ENCODE data around the gene FBH1. TPM values are rescaled to one million over a fixed set of nuclear protein-coding genes. Genes with fewer than 3 reads are reported as not detected.
A peak's percentile ranks its signal among the peaks of the same experiment; 100 is the strongest.

FBH1 gene
- total RNA-seq, 1 experiment from 2014 or later, result 54.3 TPM

GRCh38 chr10:5971886-5972285 lies 81.8 kb downstream of the FBH1 start:
- no peak overlapping the region for H3K4me3 ChIP-seq
- H3K36me3 ChIP-seq, result no peaks in the 10 kb centered on the region
- no peaks in the 10 kb centered on the region for H3K9me3 ChIP-seq
- no peak for DNase-seq
- H3K27me3 ChIP-seq, result no peaks in the 10 kb centered on the region

- no peak for DNase-seq
- no peak overlapping the region for H3K4me3 ChIP-seq
- H3K9me3 ChIP-seq, result no peaks in the 10 kb centered on the region
- no peaks in the 10 kb centered on the region for H3K27me3 ChIP-seq
- H3K36me3 ChIP-seq, result no peaks in the 10 kb centered on the region
Measured at GRCh38 chr10:5973069-5973468, 83.0 kb downstream of the FBH1 start.

DNA sequence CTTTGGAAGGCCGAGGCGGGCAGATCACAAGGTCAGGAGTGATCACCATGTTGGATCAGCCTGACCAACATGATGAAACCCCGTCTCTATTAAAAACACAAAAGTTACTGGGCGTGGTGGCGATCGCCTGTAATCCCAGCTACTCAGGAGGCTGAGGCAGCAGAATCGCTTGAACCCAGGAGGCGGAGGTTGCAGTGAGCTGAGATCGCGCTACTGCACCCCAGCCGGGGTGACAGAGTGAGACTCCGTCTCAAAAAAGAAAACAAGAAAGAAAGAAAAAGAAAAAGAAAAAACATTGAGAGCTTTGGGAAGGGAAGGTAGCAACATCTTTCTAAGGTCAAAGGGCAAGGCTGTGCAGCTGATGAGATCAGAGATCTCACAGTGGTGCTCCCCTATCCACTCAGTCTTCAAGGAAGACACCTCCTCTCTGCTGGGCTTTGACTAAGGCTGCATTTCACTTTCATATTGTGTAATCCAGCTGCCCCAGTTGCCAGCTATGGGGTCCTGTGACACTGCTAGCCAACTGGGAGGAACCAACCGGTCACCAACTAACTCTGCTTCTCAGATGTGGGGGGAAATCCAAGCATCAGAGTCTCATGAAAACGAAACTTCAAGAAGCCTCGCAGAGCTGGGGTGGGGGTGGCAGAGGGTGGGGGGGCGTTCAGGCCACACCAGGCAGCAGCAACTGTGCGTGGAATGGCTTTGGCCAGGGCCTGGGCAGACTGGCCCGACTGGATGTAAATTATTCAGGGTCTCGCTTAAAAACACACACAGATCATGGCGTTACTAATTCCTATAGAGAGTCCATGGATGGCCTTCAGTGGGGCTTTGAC lies 85.8 kb downstream of the FBH1 start:
- DNase-seq, result peak; percentile 19
- no peaks in the 10 kb centered on the region for H3K36me3 ChIP-seq
- no peaks in the 10 kb centered on the region for H3K27me3 ChIP-seq
- no peaks in the 10 kb centered on the region for H3K9me3 ChIP-seq
- H3K4me3 ChIP-seq, result peak overlapping the region; percentile 96

- Histone ChIP-seq H3K9me3 (no peaks in the 10 kb centered on the region), H3K27me3 (no peaks in the 10 kb centered on the region), H3K36me3 (no peaks in the 10 kb centered on the region), H3K4me3 (peak overlapping the region; percentile 96)
- DNase-seq, result peak; percentile 56
Measured at GRCh38 chr10:5976512-5977470, 86.7 kb downstream of the FBH1 start.

DNA sequence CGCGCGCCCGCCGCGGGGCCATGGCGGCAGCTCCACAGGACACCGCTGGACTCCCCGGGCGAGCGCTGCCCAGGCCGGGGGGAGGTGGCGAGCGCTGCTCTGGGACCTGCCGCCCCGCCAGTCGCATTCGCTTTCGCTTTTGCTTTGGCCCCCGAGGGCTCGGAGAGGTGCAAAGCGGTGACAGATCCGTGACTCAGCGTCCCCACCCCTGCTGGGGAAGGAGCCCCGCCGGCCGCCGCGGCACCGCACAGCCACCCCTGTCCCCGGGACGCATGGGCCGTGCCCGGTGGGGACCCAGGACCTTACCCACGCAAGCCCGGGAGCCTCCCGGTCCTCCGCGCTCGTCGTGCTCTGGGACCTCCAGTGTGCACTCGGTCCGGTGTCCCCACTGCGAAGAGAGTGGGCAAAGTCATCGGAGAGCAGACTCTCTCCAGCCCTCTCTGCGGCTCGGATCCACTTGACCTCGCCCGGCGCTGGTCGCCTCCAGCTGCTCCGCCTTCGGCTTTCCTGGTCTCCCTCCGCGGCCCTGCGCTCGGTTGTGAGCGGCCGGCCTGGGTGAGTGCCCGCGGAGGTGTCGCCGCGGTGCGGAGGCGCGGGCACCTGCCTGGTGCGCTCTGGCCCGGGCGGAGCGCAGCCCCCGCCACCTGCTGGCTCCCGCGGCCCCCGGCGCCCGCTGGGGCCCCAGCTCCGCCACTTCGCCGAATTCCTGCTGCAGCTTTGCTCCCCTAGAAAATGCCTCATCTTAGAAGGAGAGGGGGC lies 87.6 kb downstream of the FBH1 start, which contains the start of gene IL15RA:
Gene IL15RA (minus strand): TSS at position 73 of the 759 bp plus-strand sequence. CDS start 51 bp downstream, at position 22.
- Histone ChIP-seq H3K9me3 (no peaks in the 10 kb centered on the region), H3K36me3 (no peaks in the 10 kb centered on the region), H3K4me3 (peak within 1 kb of the TSS; percentile 96), H3K27me3 (no peaks in the 10 kb centered on the region)
- peak; percentile 89 for DNase-seq

DNA sequence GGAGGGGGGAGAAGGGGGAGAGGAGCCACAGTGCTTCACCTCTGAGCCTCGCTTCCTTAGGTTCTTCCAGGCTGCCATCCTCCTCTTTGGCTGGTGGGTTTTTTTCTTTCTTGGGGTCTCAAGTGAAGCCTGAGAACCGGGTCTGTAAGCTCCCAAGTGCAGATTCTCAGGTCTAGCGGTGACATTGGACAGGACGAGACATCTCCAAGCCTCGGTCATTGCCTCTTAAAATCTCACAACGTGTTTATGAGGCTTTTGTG lies 88.1 kb downstream of the FBH1 start:
- Histone ChIP-seq H3K9me3 (no peaks in the 10 kb centered on the region), H3K27me3 (no peaks in the 10 kb centered on the region), H3K4me3 (peak overlapping the region; percentile 96), H3K36me3 (no peaks in the 10 kb centered on the region)
- no peak for DNase-seq

- no peaks in the 10 kb centered on the region for H3K9me3 ChIP-seq
- no peak overlapping the region for H3K4me3 ChIP-seq
- no peaks in the 10 kb centered on the region for H3K36me3 ChIP-seq
- H3K27me3 ChIP-seq, result no peaks in the 10 kb centered on the region
- no peak for DNase-seq
Measured at GRCh38 chr10:5981529-5981928, 91.5 kb downstream of the FBH1 start.

DNA sequence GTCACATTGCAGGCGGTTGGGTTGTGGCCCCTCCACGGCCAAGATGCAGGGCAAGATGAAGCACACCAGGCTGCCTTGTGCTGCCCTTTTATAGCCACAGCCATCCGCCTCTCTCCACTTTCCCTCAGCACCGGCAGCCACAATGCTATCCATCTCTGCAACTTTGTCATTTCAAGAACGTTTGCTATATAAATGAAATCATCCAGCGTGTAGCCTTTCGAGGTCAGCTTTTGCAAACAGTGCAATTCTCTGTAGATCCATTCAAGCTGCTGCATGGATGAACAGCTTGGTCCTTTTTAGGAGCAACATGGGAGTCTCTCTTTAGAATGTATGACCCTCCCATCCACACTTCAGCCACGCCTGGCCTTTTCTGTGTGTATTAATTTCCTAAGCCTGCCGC lies 93.7 kb downstream of the FBH1 start:
- Histone ChIP-seq H3K9me3 (no peaks in the 10 kb centered on the region), H3K27me3 (no peaks in the 10 kb centered on the region), H3K36me3 (no peaks in the 10 kb centered on the region), H3K4me3 (no peak overlapping the region)
- DNase-seq, result no peak

- Histone ChIP-seq H3K4me3 (no peak overlapping the region), H3K9me3 (no peaks in the 10 kb centered on the region), H3K36me3 (no peaks in the 10 kb centered on the region), H3K27me3 (no peaks in the 10 kb centered on the region)
- DNase-seq, result no peak
Measured at GRCh38 chr10:5985029-5985428, 95.0 kb downstream of the FBH1 start.

Other genes starting within 250 kb of the FBH1 start
- gene ASB13, start 223.6 kb upstream of the FBH1 start, total RNA-seq (2014; rRNA removed; shearing (Covaris generic); ENCODE audit: low replicate concordance), result 0.59 and 0.92 TPM in 2 replicates
- gene TASOR2, start 205.4 kb upstream of the FBH1 start, total RNA-seq (2014; rRNA removed; shearing (Covaris generic); ENCODE audit: low replicate concordance), result 18.1 and 39.1 TPM in 2 replicates
- gene GDI2, start 76.8 kb upstream of the FBH1 start, total RNA-seq (2014; rRNA removed; shearing (Covaris generic); ENCODE audit: low replicate concordance), result 442 and 528 TPM in 2 replicates
- 7.4 and 12.2 TPM in 2 replicates for gene ANKRD16, start 350 bp upstream of the FBH1 start, total RNA-seq (2014; rRNA removed; shearing (Covaris generic); ENCODE audit: low replicate concordance)
- 15.3 and 23.8 TPM in 2 replicates for gene IL15RA, start 87.3 kb downstream of the FBH1 start, total RNA-seq (2014; rRNA removed; shearing (Covaris generic); ENCODE audit: low replicate concordance)
- not detected in 2 replicates for gene IL2RA, start 172.1 kb downstream of the FBH1 start, total RNA-seq (2014; rRNA removed; shearing (Covaris generic); ENCODE audit: low replicate concordance)
- gene RBM17, start 198.8 kb downstream of the FBH1 start, total RNA-seq (2014; rRNA removed; shearing (Covaris generic); ENCODE audit: low replicate concordance), result 27.2 and 99.9 TPM in 2 replicates

Measured in MG63 (cell line).